PC-9 (cell line): ENCODE measurements around the gene SDK1.

Experiments
- EZH2 ChIP-seq: fragments of 200-600 bp; sonication (generic); IDR thresholded peaks from 2 replicates; pipeline ENCODE4 v1.8.0; 2017; ENCODE audit warnings: antibody characterized with exemption, low read depth
- TF ChIP-seq, protein P1 (sequence below): fragments of 200-600 bp; sonication (generic); conservative IDR thresholded peaks from 2 replicates; pipeline ENCODE4 v1.6.1; 2017; ENCODE audit warnings: mixed run types, antibody characterized with exemption, mild to moderate bottlenecking, moderate library complexity

DNA sequence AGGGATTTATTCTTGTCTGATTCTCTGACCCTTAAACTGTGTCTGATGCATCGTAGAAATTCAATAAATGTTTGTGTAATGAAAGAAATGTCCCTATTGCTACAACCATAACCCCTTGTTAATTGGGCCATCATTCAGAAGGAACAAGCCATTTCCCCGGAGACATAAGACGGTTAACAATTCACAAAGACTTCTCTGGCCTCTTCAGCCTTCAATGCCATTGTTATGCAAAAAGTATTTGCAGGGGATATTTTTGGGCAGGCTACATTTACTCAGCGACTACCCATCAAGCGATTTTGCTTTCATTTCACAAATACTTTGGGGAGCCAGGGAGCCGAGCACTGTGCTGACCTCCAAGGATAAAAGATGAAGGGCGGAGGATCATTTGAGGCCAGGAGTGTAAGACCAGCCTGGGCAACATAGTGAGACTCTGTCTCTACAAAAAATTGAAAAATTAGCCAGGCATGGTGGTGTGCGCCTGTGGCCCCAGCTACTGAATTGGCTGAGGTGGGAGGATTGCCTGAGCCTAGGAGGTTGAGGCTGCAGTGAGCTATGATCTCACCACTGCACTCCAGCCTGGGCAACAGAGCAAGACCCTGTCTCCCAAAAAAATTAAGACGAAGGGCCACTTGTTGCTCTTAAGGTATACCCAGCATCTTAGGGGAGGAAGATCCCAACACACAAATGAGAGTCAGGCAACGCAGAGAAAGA, 20.0 kb upstream of the SDK1 start:
- TF ChIP-seq, protein P1, sequence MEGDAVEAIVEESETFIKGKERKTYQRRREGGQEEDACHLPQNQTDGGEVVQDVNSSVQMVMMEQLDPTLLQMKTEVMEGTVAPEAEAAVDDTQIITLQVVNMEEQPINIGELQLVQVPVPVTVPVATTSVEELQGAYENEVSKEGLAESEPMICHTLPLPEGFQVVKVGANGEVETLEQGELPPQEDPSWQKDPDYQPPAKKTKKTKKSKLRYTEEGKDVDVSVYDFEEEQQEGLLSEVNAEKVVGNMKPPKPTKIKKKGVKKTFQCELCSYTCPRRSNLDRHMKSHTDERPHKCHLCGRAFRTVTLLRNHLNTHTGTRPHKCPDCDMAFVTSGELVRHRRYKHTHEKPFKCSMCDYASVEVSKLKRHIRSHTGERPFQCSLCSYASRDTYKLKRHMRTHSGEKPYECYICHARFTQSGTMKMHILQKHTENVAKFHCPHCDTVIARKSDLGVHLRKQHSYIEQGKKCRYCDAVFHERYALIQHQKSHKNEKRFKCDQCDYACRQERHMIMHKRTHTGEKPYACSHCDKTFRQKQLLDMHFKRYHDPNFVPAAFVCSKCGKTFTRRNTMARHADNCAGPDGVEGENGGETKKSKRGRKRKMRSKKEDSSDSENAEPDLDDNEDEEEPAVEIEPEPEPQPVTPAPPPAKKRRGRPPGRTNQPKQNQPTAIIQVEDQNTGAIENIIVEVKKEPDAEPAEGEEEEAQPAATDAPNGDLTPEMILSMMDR, result no peak
- TF ChIP-seq EZH2, result no peak
